NB4 (cell line): ENCODE measurements around the gene PPFIA2.

ENCODE experiments used
- MYC ChIP-seq: IDR thresholded peaks from 2 replicates; pipeline ENCODE4 v1.6.1; 2011; ENCODE audit warnings: low read depth, low read length
- POLR2A ChIP-seq: IDR thresholded peaks from 2 replicates; pipeline ENCODE4 v1.6.1; 2011; ENCODE audit warnings: mild to moderate bottlenecking; ENCODE audit not compliant: insufficient read length; ENCODE audit errors: extremely low read depth
- TF ChIP-seq, protein P1 (sequence below): IDR thresholded peaks from one replicate; pipeline ENCODE4 v1.5.1; 2012; ENCODE audit warnings: low read depth, low read length
- TF ChIP-seq, protein P2 (sequence below): IDR thresholded peaks from 2 replicates; pipeline ENCODE4 v1.6.1; 2011; ENCODE audit warnings: low read depth, low read length

DNA sequence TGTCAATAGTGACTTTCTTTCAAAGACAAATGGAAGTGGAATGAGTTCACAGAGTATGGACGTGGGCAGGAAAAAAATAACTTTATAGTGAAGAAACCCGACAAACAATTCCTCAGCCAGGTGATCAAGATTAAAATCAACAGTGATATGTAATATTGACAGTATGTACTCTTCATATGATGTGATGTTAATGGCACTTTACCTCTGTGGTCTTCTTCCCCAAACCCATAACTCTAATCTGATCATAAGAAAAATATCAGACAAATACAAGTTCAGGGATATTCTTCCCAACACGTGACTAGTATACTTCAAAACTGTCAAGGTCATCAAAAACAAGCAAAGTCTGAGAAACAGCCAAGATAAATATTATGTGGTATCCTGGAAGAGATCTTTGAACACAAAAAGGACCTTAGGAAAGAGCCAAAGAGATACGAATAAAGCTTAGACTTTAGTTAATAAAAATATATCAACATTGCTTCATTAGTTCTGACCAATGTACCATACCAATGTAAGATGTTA is 215.5 kb downstream of the PPFIA2 start:
- TF ChIP-seq, protein P1, sequence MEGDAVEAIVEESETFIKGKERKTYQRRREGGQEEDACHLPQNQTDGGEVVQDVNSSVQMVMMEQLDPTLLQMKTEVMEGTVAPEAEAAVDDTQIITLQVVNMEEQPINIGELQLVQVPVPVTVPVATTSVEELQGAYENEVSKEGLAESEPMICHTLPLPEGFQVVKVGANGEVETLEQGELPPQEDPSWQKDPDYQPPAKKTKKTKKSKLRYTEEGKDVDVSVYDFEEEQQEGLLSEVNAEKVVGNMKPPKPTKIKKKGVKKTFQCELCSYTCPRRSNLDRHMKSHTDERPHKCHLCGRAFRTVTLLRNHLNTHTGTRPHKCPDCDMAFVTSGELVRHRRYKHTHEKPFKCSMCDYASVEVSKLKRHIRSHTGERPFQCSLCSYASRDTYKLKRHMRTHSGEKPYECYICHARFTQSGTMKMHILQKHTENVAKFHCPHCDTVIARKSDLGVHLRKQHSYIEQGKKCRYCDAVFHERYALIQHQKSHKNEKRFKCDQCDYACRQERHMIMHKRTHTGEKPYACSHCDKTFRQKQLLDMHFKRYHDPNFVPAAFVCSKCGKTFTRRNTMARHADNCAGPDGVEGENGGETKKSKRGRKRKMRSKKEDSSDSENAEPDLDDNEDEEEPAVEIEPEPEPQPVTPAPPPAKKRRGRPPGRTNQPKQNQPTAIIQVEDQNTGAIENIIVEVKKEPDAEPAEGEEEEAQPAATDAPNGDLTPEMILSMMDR = no peak
- no peak for TF ChIP-seq POLR2A
- TF ChIP-seq, protein P2, sequence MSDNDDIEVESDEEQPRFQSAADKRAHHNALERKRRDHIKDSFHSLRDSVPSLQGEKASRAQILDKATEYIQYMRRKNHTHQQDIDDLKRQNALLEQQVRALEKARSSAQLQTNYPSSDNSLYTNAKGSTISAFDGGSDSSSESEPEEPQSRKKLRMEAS = no peak
- TF ChIP-seq MYC = no peak
